Left hindlimb (tissue), 1 donor: Measurements from ENCODE around the gene HAAO.
"Not testable (repeated sequence)": the region's sequence is repeated elsewhere in the genome, so short reads cannot be mapped to it uniquely, and the experiment has no call there.

Source experiments
- DNase-seq: peaks from one replicate; pipeline ENCODE4 v3.0.0-alpha.2; 2018

HAAO gene

GRCh38 chr2:42743659-42743990 lies 48.8 kb downstream of the HAAO start:
- no peak for DNase-seq

- DNase-seq, result no peak
Observed at GRCh38 chr2:42742740-42743658, 49.4 kb downstream of the HAAO start.

- no peak for DNase-seq
Observed at GRCh38 chr2:42741140-42741539, 51.2 kb downstream of the HAAO start.

GRCh38 chr2:42736598-42737322 lies 55.6 kb downstream of the HAAO start:
- no peak for DNase-seq

GRCh38 chr2:42733852-42734251 lies 58.5 kb downstream of the HAAO start:
- no peak for DNase-seq

GRCh38 chr2:42731316-42731715 lies 61.1 kb downstream of the HAAO start:
- not testable (repeated sequence) for DNase-seq

GRCh38 chr2:42726680-42727079 lies 65.7 kb downstream of the HAAO start:
- no peak for DNase-seq

GRCh38 chr2:42725657-42726056 lies 66.7 kb downstream of the HAAO start:
- no peak for DNase-seq

- no peak for DNase-seq
Observed at GRCh38 chr2:42724886-42725285, 67.5 kb downstream of the HAAO start.

GRCh38 chr2:42723465-42723864 lies 68.9 kb downstream of the HAAO start:
- DNase-seq, result no peak

- no peak for DNase-seq
Observed at GRCh38 chr2:42722320-42723190, 69.8 kb downstream of the HAAO start.

GRCh38 chr2:42721898-42722297 lies 70.5 kb downstream of the HAAO start:
- DNase-seq, result no peak
